GM19193 (cell line): ENCODE results near the gene TLR7.

ENCODE experiments used
- POLR2A ChIP-seq: IDR thresholded peaks from 4 replicates; pipeline ENCODE4 v1.6.1; 2011; ENCODE audit not compliant: insufficient read depth, insufficient read length; ENCODE audit errors: extremely low read depth

The TLR7 gene

DNA sequence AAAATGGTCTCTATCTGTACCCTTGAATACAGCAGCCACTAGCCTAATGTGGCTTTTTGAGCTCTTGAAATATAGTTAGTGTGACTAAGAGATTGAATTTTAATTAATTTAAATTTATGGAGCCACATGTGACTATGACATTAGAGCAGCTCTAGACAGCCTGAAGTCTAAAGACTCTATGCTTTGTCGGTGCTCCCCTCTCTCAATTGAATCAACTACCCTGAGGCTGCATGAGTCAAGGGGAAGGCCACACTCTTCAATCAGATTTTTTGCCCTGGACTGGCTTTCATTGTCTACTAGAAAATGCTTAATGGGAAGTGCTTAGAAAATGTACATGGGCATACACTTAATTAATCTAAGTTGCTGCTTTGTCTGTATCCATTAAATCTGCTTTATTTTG lies 11.7 kb downstream of the TLR7 start:
- TF ChIP-seq POLR2A = no peak

DNA sequence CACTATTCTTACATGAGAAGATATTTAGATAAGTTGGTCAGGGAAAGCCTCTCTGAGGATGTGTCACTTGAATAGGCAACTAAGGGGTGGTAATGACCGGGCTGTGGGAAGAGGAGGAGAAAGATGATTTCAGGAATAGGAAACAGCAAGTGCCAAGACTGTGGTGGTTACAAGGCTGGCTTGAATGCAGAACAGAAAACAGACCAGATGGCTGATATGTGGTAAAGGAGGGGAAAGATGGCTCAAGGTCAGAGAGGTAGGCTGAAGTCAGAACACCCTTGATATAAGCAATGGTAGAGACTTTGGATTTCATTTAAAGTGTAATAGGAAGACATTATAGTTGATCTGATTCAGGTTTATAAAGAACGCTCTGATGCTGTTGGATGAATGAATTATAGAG lies 15.0 kb downstream of the TLR7 start:
- TF ChIP-seq POLR2A = no peak

DNA sequence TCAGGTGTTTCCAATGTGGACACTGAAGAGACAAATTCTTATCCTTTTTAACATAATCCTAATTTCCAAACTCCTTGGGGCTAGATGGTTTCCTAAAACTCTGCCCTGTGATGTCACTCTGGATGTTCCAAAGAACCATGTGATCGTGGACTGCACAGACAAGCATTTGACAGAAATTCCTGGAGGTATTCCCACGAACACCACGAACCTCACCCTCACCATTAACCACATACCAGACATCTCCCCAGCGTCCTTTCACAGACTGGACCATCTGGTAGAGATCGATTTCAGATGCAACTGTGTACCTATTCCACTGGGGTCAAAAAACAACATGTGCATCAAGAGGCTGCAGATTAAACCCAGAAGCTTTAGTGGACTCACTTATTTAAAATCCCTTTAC lies 18.6 kb downstream of the TLR7 start:
- no peak for TF ChIP-seq POLR2A

DNA sequence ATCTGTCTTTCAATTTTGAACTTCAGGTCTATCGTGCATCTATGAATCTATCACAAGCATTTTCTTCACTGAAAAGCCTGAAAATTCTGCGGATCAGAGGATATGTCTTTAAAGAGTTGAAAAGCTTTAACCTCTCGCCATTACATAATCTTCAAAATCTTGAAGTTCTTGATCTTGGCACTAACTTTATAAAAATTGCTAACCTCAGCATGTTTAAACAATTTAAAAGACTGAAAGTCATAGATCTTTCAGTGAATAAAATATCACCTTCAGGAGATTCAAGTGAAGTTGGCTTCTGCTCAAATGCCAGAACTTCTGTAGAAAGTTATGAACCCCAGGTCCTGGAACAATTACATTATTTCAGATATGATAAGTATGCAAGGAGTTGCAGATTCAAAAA lies 19.7 kb downstream of the TLR7 start:
- no peak for TF ChIP-seq POLR2A

DNA sequence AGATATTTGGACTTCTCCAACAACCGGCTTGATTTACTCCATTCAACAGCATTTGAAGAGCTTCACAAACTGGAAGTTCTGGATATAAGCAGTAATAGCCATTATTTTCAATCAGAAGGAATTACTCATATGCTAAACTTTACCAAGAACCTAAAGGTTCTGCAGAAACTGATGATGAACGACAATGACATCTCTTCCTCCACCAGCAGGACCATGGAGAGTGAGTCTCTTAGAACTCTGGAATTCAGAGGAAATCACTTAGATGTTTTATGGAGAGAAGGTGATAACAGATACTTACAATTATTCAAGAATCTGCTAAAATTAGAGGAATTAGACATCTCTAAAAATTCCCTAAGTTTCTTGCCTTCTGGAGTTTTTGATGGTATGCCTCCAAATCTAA lies 20.3 kb downstream of the TLR7 start:
- TF ChIP-seq POLR2A = no peak

DNA sequence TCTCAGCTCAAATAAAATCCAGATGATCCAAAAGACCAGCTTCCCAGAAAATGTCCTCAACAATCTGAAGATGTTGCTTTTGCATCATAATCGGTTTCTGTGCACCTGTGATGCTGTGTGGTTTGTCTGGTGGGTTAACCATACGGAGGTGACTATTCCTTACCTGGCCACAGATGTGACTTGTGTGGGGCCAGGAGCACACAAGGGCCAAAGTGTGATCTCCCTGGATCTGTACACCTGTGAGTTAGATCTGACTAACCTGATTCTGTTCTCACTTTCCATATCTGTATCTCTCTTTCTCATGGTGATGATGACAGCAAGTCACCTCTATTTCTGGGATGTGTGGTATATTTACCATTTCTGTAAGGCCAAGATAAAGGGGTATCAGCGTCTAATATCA lies 20.9 kb downstream of the TLR7 start:
- no peak for TF ChIP-seq POLR2A

DNA sequence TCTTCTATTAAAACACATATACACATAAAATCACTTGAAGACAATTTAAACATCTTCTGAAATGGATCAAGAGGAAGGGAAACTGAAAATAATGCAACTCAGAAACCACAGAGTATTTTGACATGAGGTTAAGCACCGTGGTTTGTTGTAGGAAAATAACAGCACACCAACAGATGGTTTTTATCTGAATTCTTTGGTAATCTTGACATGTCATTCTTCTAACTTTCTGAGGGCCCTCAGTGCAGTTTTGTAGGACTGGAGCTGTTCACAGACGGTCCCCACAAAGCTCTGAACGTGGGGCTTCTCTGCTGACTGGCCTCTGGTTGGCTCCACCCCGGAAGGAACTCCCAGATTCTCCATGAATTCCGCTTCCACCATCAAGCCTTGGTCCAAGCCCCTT lies 23.6 kb downstream of the TLR7 start:
- TF ChIP-seq POLR2A = peak; percentile 39

DNA sequence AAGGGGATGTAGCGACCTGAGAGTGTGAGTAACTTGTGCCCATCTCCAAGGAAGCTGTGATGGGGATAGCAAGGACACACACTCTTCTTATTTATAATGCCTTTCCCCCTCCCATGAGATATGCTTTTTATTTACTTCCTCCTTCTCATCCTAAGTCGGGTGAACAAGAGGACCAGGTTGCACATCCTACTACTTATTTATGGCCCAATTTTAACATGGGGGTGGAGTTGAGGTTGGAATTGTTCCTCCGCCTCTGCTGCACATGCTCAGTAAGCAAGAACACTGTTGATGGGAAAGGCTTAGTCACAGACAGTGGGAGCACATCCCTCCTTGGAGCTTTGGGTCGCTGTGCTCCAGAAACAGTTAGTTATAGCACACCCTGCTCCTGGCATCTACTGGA lies 24.3 kb downstream of the TLR7 start:
- no peak for TF ChIP-seq POLR2A

DNA sequence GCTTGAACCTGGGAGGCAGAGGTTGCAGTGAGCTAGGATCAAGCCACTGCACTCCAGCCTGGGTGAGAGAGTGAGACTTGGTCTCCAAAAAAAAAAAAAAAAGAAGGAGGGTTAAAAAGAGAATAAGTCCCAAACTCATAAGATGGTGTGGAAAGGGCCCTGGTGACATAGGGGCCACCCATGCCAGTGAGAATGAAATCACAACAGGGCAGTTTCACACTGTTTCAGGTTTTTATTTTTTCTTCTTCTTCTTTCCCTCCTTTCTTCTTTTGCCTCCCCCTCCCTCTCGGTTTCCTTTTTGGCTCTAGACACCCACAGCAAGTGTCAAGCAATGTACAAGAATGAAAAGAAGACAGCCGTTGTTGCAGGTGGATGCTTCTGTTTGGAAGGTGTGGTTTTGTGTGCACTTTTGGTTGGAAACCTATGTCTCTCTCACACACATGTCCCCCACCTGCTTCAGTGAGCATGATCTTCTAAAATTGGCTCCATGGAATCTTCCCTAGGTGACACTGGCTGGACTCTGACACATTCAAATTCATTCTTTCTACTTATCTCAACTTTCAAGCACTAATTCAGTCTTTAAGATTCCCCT lies 25.1 kb downstream of the TLR7 start:
- no peak for TF ChIP-seq POLR2A

DNA sequence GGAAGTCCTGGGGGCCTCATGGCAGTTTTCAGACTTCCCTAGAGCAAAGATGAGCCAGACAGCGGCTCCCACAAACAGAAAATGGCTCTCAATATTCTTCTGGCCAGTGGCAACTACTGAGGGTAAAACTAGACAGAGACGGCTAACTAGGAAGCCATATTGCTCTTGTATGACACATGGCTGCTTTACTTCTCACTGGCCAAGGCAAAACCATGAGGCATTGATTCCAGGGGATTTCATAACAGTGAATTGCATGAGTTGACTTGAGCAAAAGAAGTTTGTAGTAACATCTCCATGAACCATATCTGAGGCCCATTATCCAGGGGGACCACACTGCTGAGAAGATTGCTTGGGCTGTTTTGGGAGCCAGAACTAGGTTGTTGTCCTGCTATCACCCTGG lies 25.8 kb downstream of the TLR7 start:
- TF ChIP-seq POLR2A = no peak

DNA sequence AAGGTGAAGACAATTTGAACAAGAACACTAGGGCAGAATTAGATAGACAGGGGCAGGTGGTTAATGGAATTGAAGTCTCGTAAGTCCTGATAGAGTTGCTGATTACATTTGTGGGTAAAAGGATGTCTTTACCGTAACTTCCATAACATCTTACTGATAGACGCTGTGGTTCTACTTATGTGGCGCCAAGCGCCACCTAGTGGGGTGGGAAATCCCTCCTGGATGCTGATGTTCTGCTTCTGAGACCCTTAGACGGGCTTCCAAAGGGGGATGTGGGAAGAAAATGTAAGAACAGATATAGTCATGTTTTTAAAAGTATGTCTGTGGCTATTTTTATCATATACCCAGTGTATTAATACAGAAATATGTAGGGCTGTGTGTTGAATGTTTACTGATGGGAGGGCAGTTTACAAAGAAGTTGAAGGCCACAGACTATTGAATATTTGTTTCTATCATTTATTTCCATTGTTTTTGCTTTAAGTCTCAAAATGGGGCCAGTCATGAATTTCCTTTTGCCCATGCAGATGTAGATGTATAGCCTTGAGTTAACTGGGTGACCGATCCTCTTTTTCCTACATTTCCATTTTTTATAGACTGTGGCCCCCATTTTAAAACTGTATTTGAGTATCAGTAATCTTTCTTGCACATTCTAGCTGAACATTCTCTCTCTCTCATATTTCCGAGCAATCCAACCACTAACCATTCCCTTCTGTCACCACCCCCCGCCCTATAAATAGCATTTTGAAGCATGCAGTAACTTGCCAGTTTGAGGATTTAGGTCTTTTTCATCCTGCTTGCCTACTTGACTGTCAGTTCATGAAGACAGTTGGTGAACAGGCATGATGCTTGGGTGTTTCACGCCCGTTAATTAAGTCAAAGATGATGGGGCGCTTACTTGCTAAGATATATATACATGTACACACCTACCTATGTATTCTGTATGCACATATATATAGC lies 27.5 kb downstream of the TLR7 start:
- no peak for TF ChIP-seq POLR2A

DNA sequence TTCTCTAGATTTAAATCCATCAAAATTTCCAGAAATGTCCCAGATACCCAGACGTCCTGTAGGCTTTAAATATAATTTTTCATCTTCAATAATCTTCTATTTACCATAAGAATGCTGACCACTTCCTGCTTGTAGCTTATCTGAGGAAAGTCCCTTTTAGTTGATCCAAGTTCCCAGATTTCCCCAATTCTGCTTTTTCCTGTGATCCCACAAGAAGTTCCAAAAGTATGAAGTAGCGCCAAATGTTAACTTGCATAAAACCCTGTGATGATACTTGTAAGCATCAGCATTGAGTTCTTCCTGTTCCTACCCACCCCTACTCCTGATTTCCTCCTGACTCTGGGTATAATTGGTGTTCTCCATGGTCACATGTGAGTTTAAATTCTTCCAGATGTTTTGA lies 29.0 kb downstream of the TLR7 start:
- TF ChIP-seq POLR2A = no peak

DNA sequence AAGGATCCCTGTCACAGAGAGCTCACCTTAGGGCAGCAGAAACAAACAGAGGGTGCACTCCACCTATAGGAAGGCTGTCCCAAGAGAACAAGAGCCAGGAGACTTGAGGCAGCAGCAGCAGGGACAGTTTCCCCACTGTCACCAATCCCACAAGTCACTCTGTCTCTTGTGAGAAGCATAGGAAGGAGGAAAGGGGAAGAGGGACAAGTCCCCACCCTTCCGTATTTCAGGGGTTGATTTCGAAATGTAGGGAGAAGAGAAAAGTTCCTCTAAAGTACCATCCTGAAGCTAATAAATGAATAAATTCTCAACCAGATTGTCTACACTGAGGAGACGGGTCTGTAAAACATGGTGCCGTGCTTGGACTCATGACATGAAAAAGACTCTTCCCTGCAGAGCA lies 30.1 kb downstream of the TLR7 start:
- no peak for TF ChIP-seq POLR2A

DNA sequence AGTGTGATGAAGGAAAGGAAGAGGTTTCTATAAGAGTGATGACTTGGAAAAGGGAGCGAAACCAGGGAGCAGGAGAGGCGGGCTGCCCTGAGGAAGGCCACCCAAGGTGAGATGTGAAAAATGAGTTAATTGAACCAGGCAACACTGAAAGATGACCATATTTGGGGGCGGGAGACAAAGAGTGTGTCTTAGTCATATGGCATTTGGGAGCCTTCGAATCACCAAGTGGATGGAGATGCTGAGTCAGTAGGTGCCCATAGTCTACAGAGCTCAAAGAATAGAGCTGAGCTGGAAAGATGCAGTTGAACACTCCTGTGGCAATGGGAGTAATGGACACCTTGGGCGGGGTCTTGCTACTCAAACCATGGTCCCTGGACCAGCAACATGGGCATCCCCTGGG lies 31.2 kb downstream of the TLR7 start:
- TF ChIP-seq POLR2A = no peak

DNA sequence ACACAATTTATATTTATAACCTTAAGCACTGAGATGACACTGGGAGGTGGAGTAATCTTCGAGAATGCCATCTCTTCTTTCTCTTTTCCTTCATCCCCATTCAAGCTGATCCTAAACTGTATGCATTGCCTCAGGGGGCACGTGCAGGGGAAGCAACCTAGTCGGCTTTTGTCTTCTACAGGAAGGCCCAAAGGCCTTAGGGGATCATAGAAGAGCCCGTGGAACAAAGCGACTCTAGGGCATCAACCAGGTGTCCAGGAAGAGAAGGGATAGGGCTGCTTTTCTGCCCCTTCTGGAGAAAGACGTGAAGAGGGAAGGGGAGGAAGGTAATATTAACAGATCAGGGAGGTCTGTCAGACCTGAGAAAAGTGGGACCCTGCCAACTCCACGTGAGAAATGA lies 32.6 kb downstream of the TLR7 start:
- no peak for TF ChIP-seq POLR2A

DNA sequence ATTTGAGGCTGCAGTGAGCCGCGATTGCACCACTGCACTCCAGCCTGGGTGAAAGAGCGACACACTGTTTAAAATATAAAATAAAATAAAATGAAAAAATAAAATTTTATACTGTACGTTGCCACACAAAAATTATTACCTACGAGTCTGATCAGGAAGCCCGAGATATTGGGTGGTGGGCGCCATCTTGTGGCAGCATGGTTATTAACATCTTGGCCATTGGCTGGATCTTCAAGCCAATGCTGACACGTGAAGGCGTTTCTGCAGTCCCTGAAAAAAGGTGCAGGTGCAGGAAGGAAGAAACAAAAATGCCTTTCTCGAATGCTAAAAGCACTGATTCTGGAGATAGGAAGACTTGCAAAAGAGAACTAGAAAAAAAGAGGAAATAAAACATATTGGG lies 34.6 kb downstream of the TLR7 start:
- no peak for TF ChIP-seq POLR2A
